G401 (cell line): Measurements from ENCODE around the gene UNCX. TPM values are rescaled to one million over a fixed set of nuclear protein-coding genes. Genes with fewer than 3 reads are reported as not detected.
"Not testable (repeated sequence)": the region's sequence is repeated elsewhere in the genome, so short reads cannot be mapped to it uniquely, and the experiment has no call there.

Experiments used
- DNase-seq: peaks from one replicate; pipeline ENCODE4 v3.0.0-alpha.2; 2015; ENCODE audit warnings: low spot score
- in situ Hi-C: cut with HindIII; loops from 2 replicates; pipeline ENCODE4 v1.10.0; 2016; ENCODE audit warnings: low sequenced_read_pairs, mixed read lengths
- total RNA-seq: library from RNA; depleted of rRNA; stranded (reverse); fragments of >200 nt; shearing (Covaris generic); gene quantifications from 2 replicates; pipeline ENCODE4 v1.2.3, GENCODE V29; 2014

The UNCX gene
- total RNA-seq, 1 experiment from 2014 or later, result 0.10 TPM

DNA sequence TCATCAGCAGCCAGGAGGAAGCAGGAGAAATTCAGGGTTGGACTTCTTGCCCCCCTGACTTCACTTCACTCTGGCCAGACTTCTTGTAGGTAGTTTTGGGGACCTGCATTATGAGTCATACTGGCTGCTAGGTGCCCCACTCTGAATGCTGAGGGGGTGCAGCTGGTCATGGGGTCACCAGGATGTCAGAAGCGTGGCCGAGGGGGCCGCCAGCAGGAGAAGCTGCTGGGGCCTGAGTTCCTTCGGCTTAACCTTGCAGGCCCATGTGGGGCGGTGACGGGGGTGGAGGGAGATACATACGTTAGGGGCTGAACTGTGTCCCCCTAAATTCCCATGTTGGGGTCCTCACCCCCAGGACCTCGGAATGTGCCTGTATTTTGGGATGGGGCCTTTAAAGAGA lies 18.2 kb downstream of the UNCX start:
- DNase-seq, result no peak
- in situ Hi-C loops, result no loop called here

DNA sequence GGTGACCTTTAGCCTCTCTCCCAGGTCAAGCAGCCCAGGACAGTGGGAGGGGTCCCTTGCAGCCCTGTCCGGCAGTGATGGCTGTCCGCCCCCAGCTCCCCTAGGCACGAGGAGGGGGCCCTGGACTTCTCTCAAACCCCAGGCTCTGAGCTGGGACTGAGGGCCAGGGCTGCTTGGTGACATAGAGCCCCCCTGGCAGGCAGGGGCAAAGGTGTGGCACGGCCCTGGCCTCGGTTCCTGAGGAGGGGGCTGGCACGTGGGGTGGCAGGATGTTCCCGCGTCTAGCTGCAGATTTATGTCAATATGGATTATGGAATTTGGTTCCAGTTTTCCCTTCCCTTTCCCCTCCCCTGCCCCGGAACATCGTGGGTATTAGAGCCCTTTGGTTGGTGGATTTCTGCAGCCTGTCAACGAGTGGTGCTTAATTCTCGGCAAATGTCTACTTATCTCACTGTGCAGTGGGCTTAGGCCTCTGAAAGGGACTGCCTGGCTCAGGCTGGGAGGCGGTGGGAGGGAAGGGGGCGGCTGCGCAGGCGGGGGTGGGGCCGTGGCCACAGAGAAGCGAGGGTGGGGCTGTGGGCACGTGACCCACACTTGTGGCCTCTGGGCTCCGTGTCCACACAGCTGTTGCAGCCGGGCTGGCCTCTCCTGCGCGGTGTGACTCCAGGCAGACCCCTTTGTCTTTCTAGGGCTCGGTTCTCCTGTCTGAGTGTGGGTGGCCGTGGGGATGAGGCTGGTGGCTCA lies 19.3 kb downstream of the UNCX start:
- DNase-seq, result no peak
- in situ Hi-C loops, result no loop called here

GRCh38 chr7:1252540-1253090 lies 19.9 kb downstream of the UNCX start:
- no peak for DNase-seq
- in situ Hi-C loops, result no loop called here

DNA sequence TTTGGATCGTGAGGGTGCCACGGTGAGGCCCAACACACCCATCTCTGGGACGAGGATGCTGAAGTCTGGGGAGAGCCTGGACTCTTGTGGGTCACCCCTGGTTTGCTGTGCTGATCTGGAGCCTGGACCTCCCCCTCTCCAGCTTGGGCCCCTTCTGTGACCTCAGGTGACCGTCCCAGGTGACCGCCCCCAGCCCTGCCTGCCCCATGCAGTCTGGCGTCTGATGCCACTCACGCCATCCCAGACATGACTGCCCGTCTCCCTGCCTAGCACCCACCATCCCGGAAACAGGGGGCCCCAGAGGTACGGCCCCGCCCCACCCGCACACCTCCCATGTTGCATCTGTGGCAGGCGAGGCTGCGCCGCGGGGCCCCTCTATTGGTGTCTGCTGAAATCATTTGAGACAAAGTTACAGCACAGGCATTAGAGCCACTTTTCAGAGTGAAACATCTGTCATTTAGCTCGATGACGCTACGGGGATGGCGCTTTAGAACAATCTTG lies 21.1 kb downstream of the UNCX start:
- in situ Hi-C loops, result no loop called here

DNA sequence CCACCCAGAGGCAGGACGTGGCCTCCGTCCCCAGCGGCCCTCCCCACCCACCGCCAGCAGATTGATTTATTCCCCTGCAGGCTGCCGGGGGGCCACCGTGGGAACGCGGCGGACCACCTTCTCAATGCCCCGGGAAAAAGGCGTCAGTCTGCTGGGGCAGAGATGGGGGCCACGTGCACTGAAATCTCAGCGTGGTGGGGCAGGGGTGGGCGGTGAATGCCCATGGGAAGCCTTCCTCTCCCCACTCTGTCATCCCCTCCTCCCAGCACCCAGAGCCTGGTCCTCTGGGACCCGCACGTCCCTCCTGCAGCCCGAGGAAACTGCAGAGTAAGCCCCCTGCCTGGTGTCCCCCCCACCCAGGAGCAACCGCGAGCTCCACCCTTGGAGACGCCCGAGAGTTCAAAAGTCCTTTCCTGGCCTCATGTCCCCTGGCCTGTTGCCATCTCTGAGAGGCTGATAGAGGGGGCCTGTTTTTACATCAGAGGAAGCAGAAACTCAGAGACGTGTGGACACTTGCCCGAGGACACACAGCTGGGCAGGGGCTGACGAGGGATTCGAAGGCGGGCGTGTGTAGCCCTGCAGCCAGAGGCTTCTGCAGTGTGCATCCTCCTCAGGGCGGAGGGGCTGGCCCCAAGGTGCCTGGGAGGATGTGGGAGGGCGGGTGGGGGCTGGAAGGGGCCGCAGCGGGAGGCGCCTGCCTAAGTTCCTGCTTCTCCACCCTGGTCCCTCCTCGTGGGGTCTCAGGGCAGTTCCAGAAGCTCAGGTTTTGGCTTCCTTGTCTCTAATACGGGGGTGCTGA lies 21.8 kb downstream of the UNCX start:
- in situ Hi-C loops, result no loop called here
- no peak for DNase-seq

More for the DNA sequence above, 21.1 kb downstream of the UNCX start:
- no peak for DNase-seq

GRCh38 chr7:1255080-1255816 lies 22.6 kb downstream of the UNCX start:
- DNase-seq, result no peak
- in situ Hi-C loops, result no loop called here

DNA sequence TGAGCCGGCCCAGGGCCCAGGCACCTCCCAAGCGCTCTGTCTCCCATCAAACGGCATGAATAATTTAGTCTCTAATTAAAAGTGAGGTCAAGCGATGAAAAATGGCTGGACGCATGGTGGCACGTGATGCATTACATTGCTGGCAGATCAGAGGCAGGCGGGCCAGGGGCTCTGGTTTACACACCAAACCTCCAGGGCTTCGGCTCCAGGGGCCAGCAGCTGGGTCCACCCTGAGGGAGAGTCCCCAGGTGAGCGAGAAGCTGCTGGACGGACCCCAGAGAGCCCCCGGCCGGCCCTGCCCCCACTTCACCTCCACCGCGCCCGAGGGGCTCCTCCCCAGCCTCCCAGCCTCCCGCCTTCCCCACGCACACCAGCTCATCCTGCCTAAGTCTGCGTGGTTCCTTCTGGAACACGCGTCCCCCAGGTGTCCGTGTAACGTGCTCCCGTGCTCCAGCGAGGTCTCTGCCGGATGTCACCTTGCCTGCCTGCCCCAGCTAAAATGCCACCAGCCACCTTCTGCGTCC lies 23.2 kb downstream of the UNCX start:
- in situ Hi-C loops, result no loop called here
- no peak for DNase-seq

- in situ Hi-C loops, result no loop called here
- DNase-seq, result no peak
Observed at GRCh38 chr7:1256621-1257020, 23.9 kb downstream of the UNCX start.

DNA sequence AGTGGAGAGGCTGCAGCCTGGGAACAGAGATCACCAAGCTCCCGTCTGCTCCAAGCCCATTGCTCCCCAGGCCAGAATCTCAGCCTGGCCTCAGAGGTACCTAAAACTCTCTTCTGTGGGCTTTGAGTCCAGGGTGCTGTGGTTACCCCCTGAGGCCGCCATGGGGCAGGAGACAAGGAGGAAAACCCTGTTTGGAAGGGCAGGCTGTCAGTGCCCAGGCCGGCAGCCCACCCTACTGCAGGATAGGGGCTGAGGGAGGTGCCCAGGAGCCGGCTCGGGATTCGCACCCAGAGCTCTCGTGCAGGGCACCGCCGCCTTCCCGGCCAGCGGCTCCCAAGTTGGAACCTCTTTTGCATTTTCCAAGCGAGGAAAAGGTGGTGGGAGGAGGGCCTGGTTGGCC lies 24.5 kb downstream of the UNCX start:
- DNase-seq, result no peak
- in situ Hi-C loops, result no loop called here

- DNase-seq, result no peak
- in situ Hi-C loops, result no loop called here
Observed at GRCh38 chr7:1257863-1258262, 25.2 kb downstream of the UNCX start.

GRCh38 chr7:1259621-1260243 lies 27.1 kb downstream of the UNCX start:
- in situ Hi-C loops, result no loop called here
- DNase-seq, result no peak

GRCh38 chr7:1260244-1260635 lies 27.6 kb downstream of the UNCX start:
- in situ Hi-C loops, result no loop called here
- DNase-seq, result peak; percentile 48

DNA sequence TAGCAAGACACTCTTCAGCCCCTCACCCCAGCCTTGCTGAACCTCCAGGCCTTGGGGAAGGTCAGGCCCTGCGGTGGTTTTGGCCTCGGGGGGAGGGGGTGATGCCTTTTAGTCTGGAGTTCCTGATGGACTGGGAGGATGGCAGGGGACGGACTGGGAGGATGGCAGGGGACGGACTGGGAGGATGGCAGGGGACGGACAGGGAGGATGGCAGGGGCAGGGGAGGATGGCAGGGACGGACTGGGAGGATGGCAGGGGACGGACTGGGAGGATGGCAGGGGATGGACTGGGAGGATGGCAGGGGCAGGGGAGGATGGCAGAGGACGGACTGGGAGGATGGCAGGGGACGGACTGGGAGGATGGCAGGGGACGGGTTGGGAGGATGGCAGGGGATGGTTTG lies 28.4 kb downstream of the UNCX start:
- DNase-seq, in situ Hi-C loops: not testable (repeated sequence)

DNA sequence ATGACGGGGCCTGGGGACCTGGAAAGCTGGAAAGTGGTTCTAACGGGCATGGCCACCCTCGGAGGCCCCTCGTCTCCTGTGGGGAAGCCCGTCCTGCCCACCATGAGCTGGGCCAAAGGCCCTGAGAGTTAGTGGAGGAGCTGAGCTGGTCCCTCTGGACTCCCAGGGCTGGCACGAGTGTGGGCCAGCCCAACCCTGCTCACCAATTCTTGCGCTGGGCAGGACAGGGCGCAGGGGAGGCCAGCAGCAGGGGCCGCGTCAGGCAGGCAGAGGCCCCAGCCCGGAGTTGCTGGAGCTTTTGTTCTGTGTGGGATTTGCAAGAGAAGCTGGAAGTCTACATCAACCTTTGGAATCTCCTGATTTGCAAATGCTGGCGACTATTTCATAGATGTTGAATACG lies 29.8 kb downstream of the UNCX start:
- DNase-seq, result no peak
- in situ Hi-C loops, result no loop called here

DNA sequence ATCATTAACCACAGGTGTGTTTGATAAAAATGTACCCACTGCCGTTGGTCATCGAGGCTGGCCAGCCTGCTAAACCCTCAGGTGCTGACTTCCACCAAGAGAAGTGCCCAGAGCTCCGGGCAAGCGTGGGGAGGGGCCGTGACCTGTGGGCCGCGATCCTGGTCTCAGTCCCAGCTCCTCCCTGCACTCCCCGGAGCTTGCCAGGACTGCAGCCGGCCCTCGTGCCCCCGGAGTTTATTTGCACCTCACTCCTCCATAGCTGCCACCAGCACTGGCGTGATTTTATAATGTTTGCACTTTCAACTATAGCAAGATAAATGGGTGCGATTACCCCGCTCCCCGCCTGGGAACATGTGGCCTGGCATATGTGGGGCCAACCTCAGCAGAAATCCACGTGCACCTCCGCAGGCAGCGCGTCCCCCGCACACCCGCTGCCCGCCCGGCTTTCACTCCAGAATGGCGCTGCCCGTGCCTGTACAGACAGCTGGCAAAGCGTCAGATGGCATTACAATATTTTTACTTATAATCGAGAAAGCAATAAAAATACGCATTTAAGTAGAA lies 30.8 kb downstream of the UNCX start:
- no peak for DNase-seq
- in situ Hi-C loops, result no loop called here

- in situ Hi-C loops, result no loop called here
- no peak for DNase-seq
Observed at GRCh38 chr7:1264345-1265280, 31.9 kb downstream of the UNCX start.

- in situ Hi-C loops, result no loop called here
- DNase-seq, result no peak
Observed at GRCh38 chr7:1267016-1267900, 34.6 kb downstream of the UNCX start.
